Endodermal cell (in vitro differentiated cells): ENCODE measurements around the gene SS18L1. TPM values are rescaled to one million over a fixed set of nuclear protein-coding genes. Genes with fewer than 3 reads are reported as not detected.

ENCODE experiments used
- DNase-seq: peaks from one replicate; pipeline ENCODE4 v3.0.0-alpha.2; 2017
- H3K27ac ChIP-seq: 2 replicates; pipeline ENCODE4 v1.5.1; 2013; ENCODE audit warnings: mild to moderate bottlenecking, low read depth, low read length, moderate library complexity
- H3K27me3 ChIP-seq: 2 replicates; pipeline ENCODE4 v1.6.1; 2013; ENCODE audit warnings: mild to moderate bottlenecking, low read length, moderate library complexity; ENCODE audit not compliant: insufficient read depth, control insufficient read depth, poor library complexity, severe bottlenecking
- H3K36me3 ChIP-seq: 2 replicates; pipeline ENCODE4 v1.7.0; 2013; ENCODE audit warnings: mild to moderate bottlenecking, low read length, moderate library complexity; ENCODE audit not compliant: control insufficient read depth, insufficient read depth
- H3K4me1 ChIP-seq: one replicate; pipeline ENCODE4 v1.7.0; 2013; ENCODE audit warnings: low read length; ENCODE audit not compliant: control insufficient read depth, insufficient read depth
- H3K4me3 ChIP-seq: 2 replicates; pipeline ENCODE4 v1.5.1; 2013; ENCODE audit warnings: mild to moderate bottlenecking, low read length, moderate library complexity
- H3K9ac ChIP-seq: 2 replicates; pipeline ENCODE4 v1.6.1; 2013; ENCODE audit warnings: mild to moderate bottlenecking, low read length, moderate library complexity; ENCODE audit not compliant: poor library complexity, severe bottlenecking; ENCODE audit errors: extremely low read depth
- H3K9me3 ChIP-seq: 2 replicates; pipeline ENCODE4 v1.6.1; 2013; ENCODE audit warnings: mild to moderate bottlenecking, low read length, moderate library complexity; ENCODE audit not compliant: control insufficient read depth
- H3K27ac Mint-ChIP-seq: 2 replicates; pipeline ENCODE4 v1.8.0; 2020; ENCODE audit warnings: mixed read lengths
- H3K27me3 Mint-ChIP-seq: 2 replicates; pipeline ENCODE4 v1.8.0; 2021; ENCODE audit warnings: mild to moderate bottlenecking, mixed read lengths; ENCODE audit not compliant: insufficient read depth
- H3K36me3 Mint-ChIP-seq: 2 replicates; pipeline ENCODE4 v1.8.0; 2020; ENCODE audit warnings: low read depth, mixed read lengths
- H3K4me1 Mint-ChIP-seq: 2 replicates; pipeline ENCODE4 v1.8.0; 2020; ENCODE audit warnings: mixed read lengths
- H3K4me3 Mint-ChIP-seq: 2 replicates; pipeline ENCODE4 v1.8.0; 2020; ENCODE audit warnings: mild to moderate bottlenecking, moderate library complexity, mixed read lengths
- H3K9me3 Mint-ChIP-seq: 2 replicates; pipeline ENCODE4 v1.8.0; 2020; ENCODE audit warnings: mild to moderate bottlenecking, mixed read lengths
- WGBS, 2 experiments: methylation state at CpG; one replicate each; pipeline versions ENCODE4 v1.1.5 to v1.1.7; 2013; ENCODE audit warnings: missing lambda C conversion rate in 2 of 2, mixed read lengths in 1 of 2; ENCODE audit not compliant: insufficient coverage in 1 of 2, insufficient read length in 1 of 2; 5-methylcytosine and 5-hydroxymethylcytosine counted together
- total RNA-seq, 2 donors: library from RNA; stranded (reverse); fragmentation: NEBNext Ultra II Directional in 1 of 2; extraction: Animal tissue kit (Norgen Biotek cat#: 25700) in 1 of 2; gene quantifications; 2 replicates in 1 of 2; 3 replicates in 1 of 2; pipeline ENCODE4 v1.2.1, GENCODE V29; 2021
- TF ChIP-seq, protein P1 (sequence below): fragments of 200-600 bp; sonication (generic); conservative IDR thresholded peaks from 2 replicates; pipeline ENCODE4 v1.5.0; 2021; ENCODE audit warnings: antibody characterized with exemption, mild to moderate bottlenecking

The SS18L1 gene
- total RNA-seq, 2 donors from 2014 or later = 23.2 to 28.8 TPM

DNA sequence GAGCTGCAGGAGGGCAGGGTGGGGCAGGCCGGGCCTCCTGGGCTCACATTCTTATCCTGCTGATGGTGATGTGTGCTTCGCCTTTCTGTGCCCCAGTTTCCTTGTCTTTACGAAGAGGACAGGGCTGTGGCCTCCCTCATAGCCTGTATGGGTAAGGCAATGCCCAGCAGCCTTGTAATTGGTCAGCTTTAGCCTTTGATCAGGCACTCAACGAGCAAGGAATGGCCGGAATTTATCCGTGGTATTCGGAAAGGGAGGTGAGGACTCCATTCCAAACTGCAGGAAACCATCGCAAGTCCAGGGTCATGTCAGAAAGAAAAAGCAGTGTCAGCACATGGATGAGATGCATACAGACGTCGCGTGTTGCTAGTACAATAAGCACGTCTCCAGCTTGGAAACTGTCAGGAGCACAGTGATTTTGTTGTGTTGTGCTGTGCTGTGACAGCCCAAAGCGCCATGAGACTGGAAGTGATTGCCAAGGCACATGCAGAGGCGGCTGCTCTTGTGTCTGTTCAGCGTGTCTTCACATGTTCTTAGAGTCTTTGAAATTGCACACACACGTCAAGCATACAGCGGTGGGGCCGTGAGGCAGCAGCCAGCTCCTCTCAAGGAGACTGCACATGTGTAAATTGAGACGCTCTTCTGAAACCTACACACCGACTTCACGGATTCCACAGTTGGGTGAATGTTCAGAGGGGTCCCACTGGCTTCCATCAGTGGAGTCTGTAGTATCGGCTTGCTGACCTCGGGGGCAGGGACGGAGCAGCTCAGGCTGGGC is 6.2 kb downstream of the SS18L1 start:
- no peak overlapping the region for H3K4me3 ChIP-seq
- H3K4me1 ChIP-seq = peaks cover 5% of the 10 kb centered on the region
- H3K27ac ChIP-seq = peak overlapping the region; percentile 2
- H3K9me3 ChIP-seq = peaks cover 7% of the 10 kb centered on the region
- H3K27me3 ChIP-seq = no peaks in the 10 kb centered on the region
- Mint-ChIP-seq H3K27me3 (no peaks in the 10 kb centered on the region), H3K36me3 (peaks cover 47% of the 10 kb centered on the region), H3K27ac (peak overlapping the region; percentile 50), H3K9me3 (peaks cover 9% of the 10 kb centered on the region), H3K4me3 (no peak overlapping the region), H3K4me1 (peaks cover 12% of the 10 kb centered on the region)
- H3K36me3 ChIP-seq = peaks cover 41% of the 10 kb centered on the region
- H3K9ac ChIP-seq = no peak overlapping the region
- peak; percentile 82 for DNase-seq
- WGBS, 2 experiments = 73 to 88% methylated on average over 24 of the region's 24 CpGs
- TF ChIP-seq, protein P1, sequence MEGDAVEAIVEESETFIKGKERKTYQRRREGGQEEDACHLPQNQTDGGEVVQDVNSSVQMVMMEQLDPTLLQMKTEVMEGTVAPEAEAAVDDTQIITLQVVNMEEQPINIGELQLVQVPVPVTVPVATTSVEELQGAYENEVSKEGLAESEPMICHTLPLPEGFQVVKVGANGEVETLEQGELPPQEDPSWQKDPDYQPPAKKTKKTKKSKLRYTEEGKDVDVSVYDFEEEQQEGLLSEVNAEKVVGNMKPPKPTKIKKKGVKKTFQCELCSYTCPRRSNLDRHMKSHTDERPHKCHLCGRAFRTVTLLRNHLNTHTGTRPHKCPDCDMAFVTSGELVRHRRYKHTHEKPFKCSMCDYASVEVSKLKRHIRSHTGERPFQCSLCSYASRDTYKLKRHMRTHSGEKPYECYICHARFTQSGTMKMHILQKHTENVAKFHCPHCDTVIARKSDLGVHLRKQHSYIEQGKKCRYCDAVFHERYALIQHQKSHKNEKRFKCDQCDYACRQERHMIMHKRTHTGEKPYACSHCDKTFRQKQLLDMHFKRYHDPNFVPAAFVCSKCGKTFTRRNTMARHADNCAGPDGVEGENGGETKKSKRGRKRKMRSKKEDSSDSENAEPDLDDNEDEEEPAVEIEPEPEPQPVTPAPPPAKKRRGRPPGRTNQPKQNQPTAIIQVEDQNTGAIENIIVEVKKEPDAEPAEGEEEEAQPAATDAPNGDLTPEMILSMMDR = no peak

DNA sequence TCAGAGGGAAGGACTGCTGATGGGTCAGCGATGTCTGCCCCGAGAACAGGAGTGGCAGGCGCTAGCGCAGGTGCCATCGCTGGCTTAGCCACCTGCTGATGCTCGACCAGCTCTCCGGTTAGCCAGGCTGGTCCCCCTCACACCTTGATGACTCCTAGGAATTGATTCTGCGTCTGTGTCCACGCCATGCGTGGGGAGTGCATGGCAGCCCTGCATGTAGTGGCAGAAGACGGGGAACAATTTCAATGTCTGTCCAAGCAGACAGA is 6.7 kb downstream of the SS18L1 start:
- Mint-ChIP-seq H3K27me3 (no peaks in the 10 kb centered on the region), H3K27ac (no peak overlapping the region), H3K4me1 (peaks cover 10% of the 10 kb centered on the region), H3K9me3 (peaks cover 9% of the 10 kb centered on the region), H3K4me3 (no peak overlapping the region), H3K36me3 (peaks cover 49% of the 10 kb centered on the region)
- 96 to 98% methylated on average over 11 of the region's 11 CpGs for WGBS, 2 experiments
- TF ChIP-seq, protein P1 = no peak
- Histone ChIP-seq H3K36me3 (peaks cover 38% of the 10 kb centered on the region), H3K9ac (no peak overlapping the region), H3K4me3 (no peak overlapping the region), H3K27ac (no peak overlapping the region), H3K27me3 (no peaks in the 10 kb centered on the region), H3K9me3 (peaks cover 7% of the 10 kb centered on the region), H3K4me1 (peaks cover 3% of the 10 kb centered on the region)
- no peak for DNase-seq

DNA sequence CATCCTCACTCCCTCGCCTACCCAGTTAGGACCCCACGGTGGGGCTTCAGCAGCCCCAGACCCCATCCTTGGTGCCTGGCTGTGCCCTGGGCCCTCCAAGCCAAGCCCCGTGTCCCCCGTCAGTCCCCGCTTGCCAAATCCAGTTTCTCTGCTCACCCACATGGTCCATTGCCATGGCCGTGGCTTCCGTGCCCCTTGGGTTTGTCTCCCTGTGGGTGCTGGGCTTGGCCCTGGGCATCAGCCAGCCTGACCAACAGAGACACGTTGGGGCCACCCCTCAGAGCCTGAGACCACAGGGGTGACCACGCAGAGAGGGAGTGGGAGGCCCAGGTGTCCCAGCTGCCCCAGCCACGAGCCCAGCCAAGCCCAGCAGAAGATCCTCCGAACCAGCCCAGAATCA is 7.7 kb downstream of the SS18L1 start:
- WGBS, 2 experiments = 94 to 96% methylated on average over 8 to 11 of the region's 11 CpGs

More for the DNA sequence above, 7.7 kb downstream of the SS18L1 start:
- Histone ChIP-seq H3K9me3 (peaks cover 7% of the 10 kb centered on the region), H3K27ac (no peak overlapping the region), H3K4me3 (no peak overlapping the region), H3K4me1 (peaks cover 2% of the 10 kb centered on the region), H3K27me3 (no peaks in the 10 kb centered on the region), H3K36me3 (peaks cover 35% of the 10 kb centered on the region), H3K9ac (no peak overlapping the region)
- no peak overlapping the region for H3K27ac Mint-ChIP-seq
- no peak overlapping the region for H3K4me3 Mint-ChIP-seq
- peaks cover 41% of the 10 kb centered on the region for H3K36me3 Mint-ChIP-seq
- DNase-seq = no peak
- TF ChIP-seq, protein P1 = no peak
- peaks cover 9% of the 10 kb centered on the region for H3K9me3 Mint-ChIP-seq
- H3K27me3 Mint-ChIP-seq = no peaks in the 10 kb centered on the region
- peaks cover 16% of the 10 kb centered on the region for H3K4me1 Mint-ChIP-seq
